RWPE1 (cell line): ENCODE results near the gene KRTAP10-10.

ENCODE experiments used
- CTCF ChIA-PET: fragments of 350-600 bp; sonication (Branson Sonifier 250); formaldehyde crosslinking; extraction: SDS; loops from one replicate; lab custom pipeline; 2021; lab: Yijun Ruan, JAX
- POLR2A ChIA-PET: fragments of 400-600 bp; formaldehyde crosslinking; extraction: SDS; loops from one replicate; lab custom pipeline; 2020; ENCODE audit warnings: antibody characterized with exemption; ENCODE audit not compliant: low non-redundant PET; lab: Yijun Ruan, JAX
- DNase-seq: peaks from one replicate; pipeline ENCODE4 v3.0.0; 2012; ENCODE audit warnings: low spot score
- H3K27ac ChIP-seq: fragments of 450-650 bp; 2 replicates; pipeline ENCODE4 v1.5.1; 2017
- TF ChIP-seq, protein P1 (sequence below): fragments of 450-650 bp; conservative IDR thresholded peaks from 2 replicates; pipeline ENCODE4 v1.5.1; 2017; ENCODE audit warnings: low read depth, mild to moderate bottlenecking

The KRTAP10-10 gene

DNA sequence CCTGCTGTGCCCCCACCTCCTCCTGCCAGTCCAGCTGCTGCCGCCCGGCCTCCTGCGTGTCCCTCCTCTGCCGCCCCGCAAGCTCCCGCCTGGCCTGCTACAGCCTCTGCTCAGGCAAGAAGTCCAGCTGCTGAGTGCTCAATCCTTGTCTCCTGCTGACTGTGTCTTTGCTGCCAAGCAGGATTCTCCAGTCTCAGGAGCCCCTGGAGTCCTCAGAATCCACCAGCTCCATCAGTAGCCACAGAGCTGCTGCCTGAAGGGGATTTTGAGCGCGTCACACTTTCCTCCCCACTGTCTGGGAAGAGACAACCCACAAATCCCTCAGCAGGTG, 10.0 kb downstream of the KRTAP10-10 start:
- ChIA-PET CTCF (interaction anchor here (0.6 to 1.4 kb wide), 3 partner anchors 13 to 136 kb away, joined by 3 to 7 read pairs (median 3); no protein-coding TSS in a partner anchor), POLR2A (no interaction called here)
- no peak for DNase-seq
- TF ChIP-seq, protein P1, sequence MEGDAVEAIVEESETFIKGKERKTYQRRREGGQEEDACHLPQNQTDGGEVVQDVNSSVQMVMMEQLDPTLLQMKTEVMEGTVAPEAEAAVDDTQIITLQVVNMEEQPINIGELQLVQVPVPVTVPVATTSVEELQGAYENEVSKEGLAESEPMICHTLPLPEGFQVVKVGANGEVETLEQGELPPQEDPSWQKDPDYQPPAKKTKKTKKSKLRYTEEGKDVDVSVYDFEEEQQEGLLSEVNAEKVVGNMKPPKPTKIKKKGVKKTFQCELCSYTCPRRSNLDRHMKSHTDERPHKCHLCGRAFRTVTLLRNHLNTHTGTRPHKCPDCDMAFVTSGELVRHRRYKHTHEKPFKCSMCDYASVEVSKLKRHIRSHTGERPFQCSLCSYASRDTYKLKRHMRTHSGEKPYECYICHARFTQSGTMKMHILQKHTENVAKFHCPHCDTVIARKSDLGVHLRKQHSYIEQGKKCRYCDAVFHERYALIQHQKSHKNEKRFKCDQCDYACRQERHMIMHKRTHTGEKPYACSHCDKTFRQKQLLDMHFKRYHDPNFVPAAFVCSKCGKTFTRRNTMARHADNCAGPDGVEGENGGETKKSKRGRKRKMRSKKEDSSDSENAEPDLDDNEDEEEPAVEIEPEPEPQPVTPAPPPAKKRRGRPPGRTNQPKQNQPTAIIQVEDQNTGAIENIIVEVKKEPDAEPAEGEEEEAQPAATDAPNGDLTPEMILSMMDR: no peak
- no peak overlapping the region for H3K27ac ChIP-seq

DNA sequence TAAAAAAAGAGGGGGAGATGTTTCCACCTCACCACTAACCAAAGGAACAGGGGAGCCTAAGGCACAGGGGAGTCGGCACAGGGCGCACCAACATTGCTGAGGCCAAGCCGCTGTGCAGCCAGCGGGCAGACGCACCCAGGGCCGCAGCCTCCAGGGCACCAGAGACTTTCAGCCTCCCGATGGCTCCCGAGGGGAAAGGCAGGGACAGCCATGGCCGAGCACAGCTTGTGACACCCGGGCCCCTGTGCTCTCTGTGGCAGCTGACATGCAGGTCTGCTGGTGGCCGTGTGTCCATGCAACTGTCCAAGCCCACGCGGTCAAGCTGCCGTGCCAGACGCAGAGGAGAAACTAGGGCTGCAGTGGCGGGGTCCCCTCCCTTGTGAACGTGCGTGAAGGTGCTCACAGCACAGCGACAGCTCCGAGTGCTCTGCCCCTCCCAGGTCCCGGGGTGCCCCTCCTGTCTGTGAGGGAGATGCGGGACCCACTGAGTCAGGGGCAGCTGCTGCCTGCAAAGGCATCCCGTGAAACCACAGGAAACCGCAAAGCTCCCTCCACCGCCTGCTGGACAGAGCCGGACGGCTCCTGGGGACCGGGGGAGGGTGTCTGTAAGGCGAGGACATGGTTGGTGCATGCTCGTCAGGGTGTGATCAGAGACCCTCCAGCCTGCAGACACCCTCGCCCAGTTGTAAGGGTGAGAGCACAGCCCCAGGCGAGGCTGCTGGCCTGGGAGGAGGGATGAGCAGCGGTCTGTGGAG, 11.6 kb downstream of the KRTAP10-10 start:
- DNase-seq: no peak
- no peak overlapping the region for H3K27ac ChIP-seq
- ChIA-PET POLR2A (no interaction called here), CTCF (no interaction called here)
- TF ChIP-seq, protein P1: no peak

DNA sequence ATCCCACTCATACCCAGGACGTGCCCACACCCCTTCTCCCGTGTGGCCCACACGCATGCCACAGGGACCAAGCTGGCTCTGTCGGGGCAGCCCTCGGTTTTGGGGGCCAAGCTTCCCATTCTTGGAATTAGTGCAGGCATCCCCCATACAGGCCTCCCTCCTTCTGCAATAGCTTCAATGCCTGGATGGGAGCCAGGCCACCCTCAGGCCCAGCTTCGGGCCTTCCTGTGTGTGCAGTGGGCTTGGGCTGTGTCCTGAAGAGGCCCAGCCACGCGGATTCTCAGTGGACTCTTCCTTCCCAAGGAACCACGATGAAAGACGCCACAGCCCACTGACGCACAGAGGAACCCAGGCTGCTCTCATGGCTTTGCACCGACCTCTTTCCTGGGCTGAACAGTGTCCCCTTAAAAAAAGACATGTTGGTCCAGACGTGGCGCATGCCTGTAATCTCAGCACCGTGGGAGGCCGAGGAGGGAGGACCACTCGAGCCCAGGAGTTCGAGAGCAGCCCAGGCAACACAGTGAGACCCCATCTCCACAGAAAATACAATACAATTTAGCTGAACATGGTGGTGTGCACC, 12.5 kb downstream of the KRTAP10-10 start:
- TF ChIP-seq, protein P1: no peak
- DNase-seq: no peak
- POLR2A ChIA-PET: no interaction called here
- CTCF ChIA-PET: no interaction called here
- no peak overlapping the region for H3K27ac ChIP-seq

- TF ChIP-seq, protein P1: no peak
- no peak for DNase-seq
- ChIA-PET POLR2A (no interaction called here), CTCF (no interaction called here)
- no peak overlapping the region for H3K27ac ChIP-seq
These were observed 13.3 kb downstream of the KRTAP10-10 start for GRCh38 chr21:44650265-44650972.

DNA sequence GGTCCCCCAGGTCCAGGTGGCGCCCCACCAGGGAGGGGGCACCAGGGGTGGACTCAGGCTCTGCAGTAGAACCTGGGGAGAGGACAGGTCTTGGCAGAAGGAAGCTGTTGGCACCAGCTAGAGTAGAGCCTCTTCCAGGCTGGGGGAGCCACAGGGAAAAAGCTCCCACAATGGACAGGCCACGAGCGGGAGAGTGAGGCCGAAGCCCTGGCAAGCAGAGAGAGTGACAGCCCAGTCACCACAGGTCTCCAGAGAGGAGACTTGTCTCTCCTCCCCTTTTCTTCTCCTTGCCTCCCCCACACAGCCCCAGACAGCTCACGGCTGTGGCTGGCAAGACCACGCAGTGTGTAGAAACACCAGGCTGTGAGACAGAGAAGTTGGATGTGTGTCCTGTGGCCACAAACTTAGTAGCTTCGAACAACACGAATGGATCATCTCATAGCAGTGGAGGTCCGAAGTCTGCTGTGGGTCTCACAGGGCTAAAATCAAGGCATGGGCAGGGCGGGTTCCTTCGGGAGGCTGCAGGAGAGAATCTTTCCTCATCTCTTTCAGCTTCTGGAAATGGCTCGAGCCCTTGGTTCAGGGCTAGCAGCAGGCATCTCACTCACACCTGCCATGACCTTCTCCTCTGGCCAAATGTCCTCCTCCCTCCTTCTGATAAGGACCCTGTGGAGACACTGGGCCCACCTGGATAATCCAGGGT, 14.0 kb downstream of the KRTAP10-10 start:
- DNase-seq: no peak
- POLR2A ChIA-PET: no interaction called here
- CTCF ChIA-PET: no interaction called here
- no peak overlapping the region for H3K27ac ChIP-seq
- TF ChIP-seq, protein P1: no peak

GRCh38 chr21:44653123-44653522, 16.0 kb downstream of the KRTAP10-10 start:
- CTCF ChIA-PET: no interaction called here
- no peak for DNase-seq
- POLR2A ChIA-PET: no interaction called here
- no peak overlapping the region for H3K27ac ChIP-seq
- TF ChIP-seq, protein P1: no peak
